ENCODE measurements around the gene SOX9.

Gene SOX9

DNA sequence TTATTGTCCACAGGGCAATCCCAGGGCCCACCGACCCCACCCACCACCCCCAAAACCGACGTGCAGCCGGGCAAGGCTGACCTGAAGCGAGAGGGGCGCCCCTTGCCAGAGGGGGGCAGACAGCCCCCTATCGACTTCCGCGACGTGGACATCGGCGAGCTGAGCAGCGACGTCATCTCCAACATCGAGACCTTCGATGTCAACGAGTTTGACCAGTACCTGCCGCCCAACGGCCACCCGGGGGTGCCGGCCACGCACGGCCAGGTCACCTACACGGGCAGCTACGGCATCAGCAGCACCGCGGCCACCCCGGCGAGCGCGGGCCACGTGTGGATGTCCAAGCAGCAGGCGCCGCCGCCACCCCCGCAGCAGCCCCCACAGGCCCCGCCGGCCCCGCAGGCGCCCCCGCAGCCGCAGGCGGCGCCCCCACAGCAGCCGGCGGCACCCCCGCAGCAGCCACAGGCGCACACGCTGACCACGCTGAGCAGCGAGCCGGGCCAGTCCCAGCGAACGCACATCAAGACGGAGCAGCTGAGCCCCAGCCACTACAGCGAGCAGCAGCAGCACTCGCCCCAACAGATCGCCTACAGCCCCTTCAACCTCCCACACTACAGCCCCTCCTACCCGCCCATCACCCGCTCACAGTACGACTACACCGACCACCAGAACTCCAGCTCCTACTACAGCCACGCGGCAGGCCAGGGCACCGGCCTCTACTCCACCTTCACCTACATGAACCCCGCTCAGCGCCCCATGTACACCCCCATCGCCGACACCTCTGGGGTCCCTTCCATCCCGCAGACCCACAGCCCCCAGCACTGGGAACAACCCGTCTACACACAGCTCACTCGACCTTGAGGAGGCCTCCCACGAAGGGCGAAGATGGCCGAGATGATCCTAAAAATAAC, 3.0 kb downstream of the SOX9 start:
- ATAC-seq = no peak
- TF ChIP-seq ZNF70 (CRISPR knock-in tag; IDR thresholded peaks at IDR 0.05) (no peak), TCF4 (CRISPR knock-in tag; IDR thresholded peaks at IDR 0.05; ENCODE audit: borderline replicate concordance) (no peak), CSDC2 (CRISPR knock-in tag; IDR thresholded peaks at IDR 0.05) (no peak), ZNF8 (CRISPR knock-in tag; IDR thresholded peaks at IDR 0.05) (no peak)

GRCh38 chr17:72124438-72124775, 3.6 kb downstream of the SOX9 start:
- ATAC-seq = no peak
- TF ChIP-seq ZFP3 (CRISPR knock-in tag; IDR thresholded peaks at IDR 0.05) (no peak), POU6F1 (CRISPR knock-in tag; IDR thresholded peaks at IDR 0.05; ENCODE audit: borderline replicate concordance, low read depth) (no peak), PATZ1 (CRISPR knock-in tag; IDR thresholded peaks at IDR 0.05; ENCODE audit: borderline replicate concordance) (no peak), PPARA (CRISPR knock-in tag; IDR thresholded peaks at IDR 0.05; ENCODE audit: borderline replicate concordance) (no peak), GLIS3 (CRISPR knock-in tag; IDR thresholded peaks at IDR 0.05) (no peak), RARB (CRISPR knock-in tag; IDR thresholded peaks at IDR 0.05) (no peak), CREB5 (CRISPR knock-in tag; IDR thresholded peaks at IDR 0.05; ENCODE audit: low read depth) (no peak), TCF4 (CRISPR knock-in tag; IDR thresholded peaks at IDR 0.05; ENCODE audit: borderline replicate concordance) (no peak), ZNF565 (CRISPR knock-in tag; conservative IDR thresholded peaks at IDR 0.05; ENCODE audit: low read depth) (no peak), BACH2 (CRISPR knock-in tag; IDR thresholded peaks at IDR 0.05; ENCODE audit: borderline replicate concordance) (no peak), ZFP30 (CRISPR knock-in tag; IDR thresholded peaks at IDR 0.05) (no peak), ISL1 (CRISPR knock-in tag; IDR thresholded peaks at IDR 0.05) (no peak), ZNF8 (CRISPR knock-in tag; IDR thresholded peaks at IDR 0.05) (no peak), ARNTL (CRISPR knock-in tag; IDR thresholded peaks at IDR 0.05; ENCODE audit: borderline replicate concordance, low read depth) (no peak)
- TF ChIP-seq, protein P1, sequence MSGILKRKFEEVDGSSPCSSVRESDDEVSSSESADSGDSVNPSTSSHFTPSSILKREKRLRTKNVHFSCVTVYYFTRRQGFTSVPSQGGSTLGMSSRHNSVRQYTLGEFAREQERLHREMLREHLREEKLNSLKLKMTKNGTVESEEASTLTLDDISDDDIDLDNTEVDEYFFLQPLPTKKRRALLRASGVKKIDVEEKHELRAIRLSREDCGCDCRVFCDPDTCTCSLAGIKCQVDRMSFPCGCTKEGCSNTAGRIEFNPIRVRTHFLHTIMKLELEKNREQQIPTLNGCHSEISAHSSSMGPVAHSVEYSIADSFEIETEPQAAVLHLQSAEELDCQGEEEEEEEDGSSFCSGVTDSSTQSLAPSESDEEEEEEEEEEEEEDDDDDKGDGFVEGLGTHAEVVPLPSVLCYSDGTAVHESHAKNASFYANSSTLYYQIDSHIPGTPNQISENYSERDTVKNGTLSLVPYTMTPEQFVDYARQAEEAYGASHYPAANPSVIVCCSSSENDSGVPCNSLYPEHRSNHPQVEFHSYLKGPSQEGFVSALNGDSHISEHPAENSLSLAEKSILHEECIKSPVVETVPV (CRISPR knock-in tag; IDR thresholded peaks at IDR 0.05) = no peak

DNA sequence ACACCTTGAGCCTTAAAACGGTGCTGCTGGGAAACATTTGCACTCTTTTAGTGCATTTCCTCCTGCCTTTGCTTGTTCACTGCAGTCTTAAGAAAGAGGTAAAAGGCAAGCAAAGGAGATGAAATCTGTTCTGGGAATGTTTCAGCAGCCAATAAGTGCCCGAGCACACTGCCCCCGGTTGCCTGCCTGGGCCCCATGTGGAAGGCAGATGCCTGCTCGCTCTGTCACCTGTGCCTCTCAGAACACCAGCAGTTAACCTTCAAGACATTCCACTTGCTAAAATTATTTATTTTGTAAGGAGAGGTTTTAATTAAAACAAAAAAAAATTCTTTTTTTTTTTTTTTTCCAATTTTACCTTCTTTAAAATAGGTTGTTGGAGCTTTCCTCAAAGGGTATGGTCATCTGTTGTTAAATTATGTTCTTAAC, 4.4 kb downstream of the SOX9 start:
- no peak for ATAC-seq
- no peak for TF ChIP-seq RARB (CRISPR knock-in tag; IDR thresholded peaks at IDR 0.05)
- no peak for TF ChIP-seq TOX (CRISPR knock-in tag; IDR thresholded peaks at IDR 0.05; ENCODE audit: borderline replicate concordance)
- TF ChIP-seq, protein P1 (CRISPR knock-in tag; IDR thresholded peaks at IDR 0.05) = no peak
- peak; percentile 77; the same call in 1 of the 2 replicates for TF ChIP-seq PATZ1 (CRISPR knock-in tag; IDR thresholded peaks at IDR 0.05; ENCODE audit: borderline replicate concordance)
- TF ChIP-seq ZNF70 (CRISPR knock-in tag; IDR thresholded peaks at IDR 0.05) = no peak
- TF ChIP-seq ISL1 (CRISPR knock-in tag; IDR thresholded peaks at IDR 0.05) = no peak
- TF ChIP-seq CSDC2 (CRISPR knock-in tag; IDR thresholded peaks at IDR 0.05) = 0 out of 2 replicates have a peak, but pooled peaks have one; percentile 32
- TF ChIP-seq ZNF565 (CRISPR knock-in tag; conservative IDR thresholded peaks at IDR 0.05; ENCODE audit: low read depth) = no peak
- TF ChIP-seq OSR1 (CRISPR knock-in tag; IDR thresholded peaks at IDR 0.05) = no peak
- TF ChIP-seq GLIS3 (CRISPR knock-in tag; IDR thresholded peaks at IDR 0.05) = no peak
- no peak for TF ChIP-seq ARNTL (CRISPR knock-in tag; IDR thresholded peaks at IDR 0.05; ENCODE audit: borderline replicate concordance, low read depth)
- TF ChIP-seq TSHZ2 (CRISPR knock-in tag; IDR thresholded peaks at IDR 0.05) = no peak
- no peak for TF ChIP-seq BACH2 (CRISPR knock-in tag; IDR thresholded peaks at IDR 0.05; ENCODE audit: borderline replicate concordance)
- TF ChIP-seq POU6F1 (CRISPR knock-in tag; IDR thresholded peaks at IDR 0.05; ENCODE audit: borderline replicate concordance, low read depth) = no peak
- TF ChIP-seq TCF4 (CRISPR knock-in tag; IDR thresholded peaks at IDR 0.05; ENCODE audit: borderline replicate concordance) = peak; percentile 47; the same call in 1 of the 2 replicates
- TF ChIP-seq ZFP3 (CRISPR knock-in tag; IDR thresholded peaks at IDR 0.05) = no peak

Measured in SK-N-SH treated with all-trans-retinoic acid at 6 μM for 48 hours (cell line).